ENCODE measurements around the gene CD44. TPM values are rescaled to one million over a fixed set of nuclear protein-coding genes. Genes with fewer than 3 reads are reported as not detected.

CD44 gene
- total RNA-seq, 1 donor from 2014 or later: 548 TPM

GRCh38 chr11:35243774-35244173, 104.8 kb downstream of the CD44 start:
- no peak overlapping the region for H3K4me3 ChIP-seq
- no peak for TF ChIP-seq CTCF (IDR thresholded peaks at IDR 0.05)

GRCh38 chr11:35245056-35245455, 106.1 kb downstream of the CD44 start:
- Histone ChIP-seq H3K4me1 (no peaks in the 10 kb centered on the region), H3K27ac (no peak overlapping the region), H3K4me3 (no peak overlapping the region), H3K27me3 (no peaks in the 10 kb centered on the region), H3K9me3 (no peaks in the 10 kb centered on the region), H3K36me3 (no peaks in the 10 kb centered on the region)
- intact Hi-C loops (cut with DNase I): no loop called here
- TF ChIP-seq CTCF (IDR thresholded peaks at IDR 0.05): no peak
- ATAC-seq (no peak), DNase-seq (no peak)

More at GRCh38 chr11:35243774-35244173, 104.8 kb downstream of the CD44 start:
- Histone ChIP-seq H3K27me3 (no peaks in the 10 kb centered on the region), H3K36me3 (no peaks in the 10 kb centered on the region), H3K4me1 (peaks cover 6% of the 10 kb centered on the region), H3K9me3 (no peaks in the 10 kb centered on the region), H3K27ac (no peak overlapping the region)
- ATAC-seq (no peak), DNase-seq (no peak)
- intact Hi-C loops (cut with DNase I): no loop called here

GRCh38 chr11:35245786-35246185, 106.8 kb downstream of the CD44 start:
- no peak overlapping the region for H3K4me3 ChIP-seq
- no peaks in the 10 kb centered on the region for H3K9me3 ChIP-seq
- H3K27ac ChIP-seq: no peak overlapping the region
- DNase-seq (no peak), ATAC-seq (no peak)
- no peaks in the 10 kb centered on the region for H3K36me3 ChIP-seq
- H3K4me1 ChIP-seq: no peaks in the 10 kb centered on the region
- intact Hi-C loops (cut with DNase I): no loop called here
- no peaks in the 10 kb centered on the region for H3K27me3 ChIP-seq
- TF ChIP-seq CTCF (IDR thresholded peaks at IDR 0.05): no peak

GRCh38 chr11:35246745-35247144, 107.8 kb downstream of the CD44 start:
- Histone ChIP-seq H3K4me3 (no peak overlapping the region), H3K27ac (no peak overlapping the region), H3K4me1 (no peaks in the 10 kb centered on the region), H3K9me3 (no peaks in the 10 kb centered on the region), H3K27me3 (no peaks in the 10 kb centered on the region), H3K36me3 (no peaks in the 10 kb centered on the region)
- DNase-seq: no peak
- ATAC-seq: no peak
- intact Hi-C loops (cut with DNase I): no loop called here
- no peak for TF ChIP-seq CTCF (IDR thresholded peaks at IDR 0.05)

- intact Hi-C loops (cut with DNase I): no loop called here
- Histone ChIP-seq H3K27me3 (no peaks in the 10 kb centered on the region), H3K27ac (no peak overlapping the region), H3K4me1 (no peaks in the 10 kb centered on the region), H3K4me3 (no peak overlapping the region), H3K9me3 (no peaks in the 10 kb centered on the region), H3K36me3 (no peaks in the 10 kb centered on the region)
- TF ChIP-seq CTCF (IDR thresholded peaks at IDR 0.05): no peak
- ATAC-seq (peak; percentile 58), DNase-seq (no peak)
These were observed 108.5 kb downstream of the CD44 start for GRCh38 chr11:35247428-35247827.

- no peak for DNase-seq
- no peaks in the 10 kb centered on the region for H3K36me3 ChIP-seq
- ATAC-seq: no peak
- no peak for TF ChIP-seq CTCF (IDR thresholded peaks at IDR 0.05)
- H3K4me1 ChIP-seq: no peaks in the 10 kb centered on the region
- no peak overlapping the region for H3K27ac ChIP-seq
- intact Hi-C loops (cut with DNase I): no loop called here
- H3K27me3 ChIP-seq: no peaks in the 10 kb centered on the region
- H3K4me3 ChIP-seq: no peak overlapping the region
- H3K9me3 ChIP-seq: no peaks in the 10 kb centered on the region
These were observed 108.9 kb downstream of the CD44 start for GRCh38 chr11:35247863-35248262.

Data from upper lobe of right lung (tissue), 1 donor.